HepG2 (cell line): ENCODE results near the gene CPNE1. TPM values are rescaled to one million over a fixed set of nuclear protein-coding genes. Genes with fewer than 3 reads are reported as not detected.

Experiments used
- ATF7 ChIP-seq, 2 experiments: fragments of 450-650 bp in 1 of 2; sonication (generic) in 1 of 2; formaldehyde crosslinking in 1 of 2; IDR thresholded peaks; 2 replicates each; pipeline versions ENCODE4 v1.4.0 to v1.6.1; 2016 to 2020; ENCODE audit warnings: antibody characterized with exemption in 1 of 2, mild to moderate bottlenecking in 1 of 2, missing genetic modification reagents in 1 of 2
- FOXK2 ChIP-seq: fragments of 450-650 bp; IDR thresholded peaks from 2 replicates; pipeline ENCODE4 v1.6.1; 2016
- FOXO1 ChIP-seq: sonication (generic); formaldehyde crosslinking; IDR thresholded peaks from 2 replicates; pipeline ENCODE4 v1.4.0; 2020; ENCODE audit warnings: missing genetic modification reagents
- GMEB1 ChIP-seq: sonication (generic); formaldehyde crosslinking; IDR thresholded peaks from 2 replicates; pipeline ENCODE4 v1.5.1; 2020; ENCODE audit warnings: missing genetic modification reagents, mild to moderate bottlenecking, borderline replicate concordance
- KDM5A ChIP-seq: fragments of 200-600 bp; sonication (generic); IDR thresholded peaks from 2 replicates; pipeline ENCODE4 v1.7.0; 2018; ENCODE audit warnings: antibody characterized with exemption, mild to moderate bottlenecking, low read length, borderline replicate concordance
- MATR3 ChIP-seq: sonication (generic); formaldehyde crosslinking; IDR thresholded peaks from 2 replicates; pipeline ENCODE4 v1.4.0; 2020; ENCODE audit warnings: missing genetic modification reagents
- TGIF2 ChIP-seq: IDR thresholded peaks from 2 replicates; pipeline ENCODE4 v1.6.1; 2016; ENCODE audit warnings: control low read depth, missing compliant biosample characterization
- ZFP37 ChIP-seq: sonication (generic); formaldehyde crosslinking; IDR thresholded peaks from 2 replicates; pipeline ENCODE4 v1.4.0; 2020; ENCODE audit warnings: missing genetic modification reagents, borderline replicate concordance
- ZFP41 ChIP-seq: sonication (generic); formaldehyde crosslinking; IDR thresholded peaks from 2 replicates; pipeline ENCODE4 v1.4.0; 2020; ENCODE audit warnings: mild to moderate bottlenecking, missing genetic modification reagents, borderline replicate concordance
- ZNF292 ChIP-seq: sonication (generic); formaldehyde crosslinking; IDR thresholded peaks from 2 replicates; pipeline ENCODE4 v1.8.1; 2022; ENCODE audit warnings: mild to moderate bottlenecking, low read depth, missing genetic modification reagents, borderline replicate concordance
- ZNF460 ChIP-seq: sonication (generic); formaldehyde crosslinking; IDR thresholded peaks from 2 replicates; pipeline ENCODE4 v1.5.1; 2020; ENCODE audit warnings: missing genetic modification reagents, mild to moderate bottlenecking, borderline replicate concordance
- ZNF484 ChIP-seq: sonication (generic); formaldehyde crosslinking; IDR thresholded peaks from 2 replicates; pipeline ENCODE4 v1.5.1; 2020; ENCODE audit warnings: mild to moderate bottlenecking, low read depth, missing genetic modification reagents, borderline replicate concordance
- ZNF496 ChIP-seq: sonication (generic); formaldehyde crosslinking; IDR thresholded peaks from 2 replicates; pipeline ENCODE4 v1.8.1; 2023; ENCODE audit warnings: mild to moderate bottlenecking, moderate library complexity, missing genetic modification reagents; ENCODE audit not compliant: insufficient replicate concordance
- ZNF530 ChIP-seq: sonication (generic); formaldehyde crosslinking; IDR thresholded peaks from 2 replicates; pipeline ENCODE4 v1.5.0; 2020; ENCODE audit warnings: low read depth, mild to moderate bottlenecking, missing genetic modification reagents
- ZNF644 ChIP-seq: IDR thresholded peaks from 2 replicates; pipeline ENCODE4 v1.6.1; 2016; ENCODE audit warnings: low read depth
- ZNF646 ChIP-seq: sonication (generic); formaldehyde crosslinking; IDR thresholded peaks from 2 replicates; pipeline ENCODE4 v1.9.0; 2021; ENCODE audit warnings: mild to moderate bottlenecking, missing genetic modification reagents
- ZNF781 ChIP-seq: sonication (generic); formaldehyde crosslinking; IDR thresholded peaks from 2 replicates; pipeline ENCODE4 v1.5.1; 2020; ENCODE audit warnings: borderline replicate concordance, mild to moderate bottlenecking, missing genetic modification reagents; ENCODE audit errors: not compliant biosample characterization
- ZNF788 ChIP-seq: sonication (generic); formaldehyde crosslinking; IDR thresholded peaks from 2 replicates; pipeline ENCODE4 v1.5.0; 2020; ENCODE audit warnings: mild to moderate bottlenecking, missing genetic modification reagents, borderline replicate concordance
- ZSCAN22 ChIP-seq: sonication (generic); formaldehyde crosslinking; IDR thresholded peaks from 2 replicates; pipeline ENCODE4 v1.4.0; 2020; ENCODE audit warnings: mild to moderate bottlenecking, missing genetic modification reagents
- polyA plus RNA-seq, 8 experiments: library from polyadenylated mRNA; depleted of rRNA in 3 of 8; stranded (reverse) in 7 of 8; unstranded in 1 of 8; fragments of >200 nt; fragmentation: Illumina TruSeq in 4 of 8; extraction: Trizol in 4 of 8; gene quantifications; 2 replicates each; pipeline versions ENCODE4 v1.2.1 to v1.2.3, GENCODE V29; 2011 to 2016; ENCODE audit warnings: low read depth in 4 of 8, missing spikeins in 1 of 8, mixed read lengths in 1 of 8; ENCODE audit not compliant: insufficient read depth in 1 of 8
- total RNA-seq, 5 experiments: library from RNA; depleted of rRNA; stranded (reverse); fragments of >200 nt; fragmentation: Illumina TruSeq; extraction: Trizol; gene quantifications; 2 replicates each; pipeline ENCODE4 v1.2.3, GENCODE V29; 2016; ENCODE audit warnings: low read depth in 1 of 5

Gene CPNE1
- total and polyA plus RNA-seq, 2 of the 13 experiments (the other 11 are each of a cell fraction or from before 2014, with no cell fraction given): 408 to 431 TPM

- TF ChIP-seq ZNF646 (peak; percentile 51; the same call in 1 of the 2 replicates), ZNF292 (CRISPR knock-in tag) (peak; percentile 14; the same call in 1 of the 2 replicates), TGIF2 (CRISPR knock-in tag) (0 out of 2 replicates have a peak, but pooled peaks have one; percentile 71), ZNF484 (CRISPR knock-in tag) (0 out of 2 replicates have a peak, but pooled peaks have one; percentile 46), ZNF530 (no peak), FOXO1 (CRISPR knock-in tag) (no peak), ZNF781 (CRISPR knock-in tag) (peak; percentile 47), ZNF644 (CRISPR knock-in tag) (0 out of 2 replicates have a peak, but pooled peaks have one; percentile 8), ZFP37 (CRISPR knock-in tag) (0 out of 2 replicates have a peak, but pooled peaks have one; percentile 47), ZNF460 (CRISPR knock-in tag) (0 out of 2 replicates have a peak, but pooled peaks have one; percentile 53), KDM5A (peak; percentile 47; the same call in 1 of the 2 replicates), GMEB1 (0 out of 2 replicates have a peak, but pooled peaks have one; percentile 3), ZNF788 (peak; percentile 86), MATR3 (CRISPR knock-in tag) (no peak; the same call in 1 of the 2 replicates), FOXK2 (no peak), ZFP41 (CRISPR knock-in tag) (peak; percentile 88), ATF7 (IDR thresholded peaks at IDR 0.05) (no peak), ATF7 (CRISPR knock-in tag; IDR thresholded peaks at IDR 0.05) (0 out of 2 replicates have a peak, but pooled peaks have one; percentile 36), ZNF496 (CRISPR knock-in tag) (no peak), ZSCAN22 (CRISPR knock-in tag) (peak; percentile 80)
Measured at GRCh38 chr20:35698298-35699126, 33.8 kb upstream of the CPNE1 start (continued).
